ENCODE measurements around the gene ABT1.

Gene ABT1

GRCh38 chr6:26607434-26608230 is 10.9 kb downstream of the ABT1 start:
- peak; percentile 63 for DNase-seq

- no peak for DNase-seq
Observed at GRCh38 chr6:26609463-26609862, 12.7 kb downstream of the ABT1 start.

GRCh38 chr6:26611599-26611998 is 14.8 kb downstream of the ABT1 start:
- DNase-seq: no peak

GRCh38 chr6:26613201-26613600 is 16.4 kb downstream of the ABT1 start:
- no peak for DNase-seq

GRCh38 chr6:26613689-26614683 is 17.2 kb downstream of the ABT1 start:
- DNase-seq: no peak

- DNase-seq: no peak
Observed at GRCh38 chr6:26623339-26623859, 26.6 kb downstream of the ABT1 start.

- no peak for DNase-seq
Observed at GRCh38 chr6:26624557-26624956, 27.8 kb downstream of the ABT1 start.

- no peak for DNase-seq
Observed at GRCh38 chr6:26627843-26628242, 31.1 kb downstream of the ABT1 start.

- no peak for DNase-seq
Observed at GRCh38 chr6:26629359-26629758, 32.6 kb downstream of the ABT1 start.

- no peak for DNase-seq
Observed at GRCh38 chr6:26640806-26641205, 44.1 kb downstream of the ABT1 start.

GRCh38 chr6:26646074-26646473 is 49.3 kb downstream of the ABT1 start:
- DNase-seq: no peak
